HG03097 (cell line): ENCODE data around the gene RCAN1.
"Not testable (repeated sequence)": the region's sequence is repeated elsewhere in the genome, so short reads cannot be mapped to it uniquely, and the experiment has no call there.

Experiments used
- ATAC-seq: cut with Tn5 transposase; IDR thresholded peaks from one replicate; pipeline ENCODE4 v1.9.1; 2021; ENCODE audit not compliant: unreplicated experiment, low FRiP score

RCAN1 gene

DNA sequence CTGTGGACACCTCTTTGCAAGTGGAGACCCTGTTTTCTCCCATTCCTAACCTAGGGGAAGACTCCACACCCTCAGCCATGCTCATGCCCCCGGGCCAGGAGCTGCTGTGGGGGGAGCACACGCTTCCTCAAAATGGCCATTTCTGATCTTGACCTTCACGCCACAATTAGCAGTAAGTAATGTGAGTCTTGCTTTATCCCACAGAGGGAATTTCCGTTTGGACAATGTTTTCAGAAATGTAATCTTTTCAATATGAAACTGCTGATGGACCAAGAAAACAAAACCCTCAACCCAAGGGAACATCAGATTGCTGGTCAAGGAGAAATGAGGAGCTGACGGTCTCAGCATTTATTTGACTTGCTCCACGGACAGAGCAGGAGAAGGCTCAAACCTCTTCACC lies 94.6 kb downstream of the RCAN1 start:
- ATAC-seq: no peak

DNA sequence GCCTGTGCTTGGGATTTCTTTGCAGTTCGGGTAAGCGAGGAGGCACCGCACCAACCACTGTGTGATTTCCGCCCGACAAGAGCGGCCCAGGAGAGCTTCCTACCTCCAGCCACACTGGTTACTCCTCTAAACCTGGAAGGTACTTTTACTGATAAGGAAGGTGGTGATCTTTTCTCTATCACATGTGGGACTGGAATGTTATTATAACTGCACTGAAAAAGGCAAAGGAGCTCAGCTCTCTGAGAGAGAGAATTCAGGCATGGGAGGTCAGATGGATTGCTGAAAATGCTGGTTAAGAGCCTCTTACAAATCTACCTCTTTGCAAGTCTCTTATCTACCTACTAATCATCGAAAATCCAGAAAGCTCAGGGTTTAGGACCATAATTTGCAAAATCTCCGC lies 95.2 kb downstream of the RCAN1 start:
- no peak for ATAC-seq

DNA sequence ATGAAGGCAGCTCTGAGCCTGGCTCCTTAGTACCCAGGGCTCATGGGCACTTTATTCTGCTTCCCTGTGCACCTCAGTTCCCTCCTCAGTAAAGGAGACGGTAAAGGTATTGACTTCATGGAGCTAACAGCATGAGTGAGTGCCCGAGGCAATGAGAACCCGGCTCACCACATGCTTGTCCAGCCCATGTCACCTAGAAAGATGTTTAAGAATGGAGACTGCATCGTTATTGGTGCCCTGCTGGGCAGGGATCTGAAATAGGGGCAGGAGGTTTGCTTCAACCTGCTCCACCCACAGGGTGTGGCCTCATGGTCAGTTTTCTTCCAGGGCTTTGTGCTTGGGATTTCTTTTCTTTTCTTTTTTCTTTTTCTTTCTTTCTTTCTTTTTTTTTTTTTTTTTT lies 95.9 kb downstream of the RCAN1 start:
- no peak for ATAC-seq

DNA sequence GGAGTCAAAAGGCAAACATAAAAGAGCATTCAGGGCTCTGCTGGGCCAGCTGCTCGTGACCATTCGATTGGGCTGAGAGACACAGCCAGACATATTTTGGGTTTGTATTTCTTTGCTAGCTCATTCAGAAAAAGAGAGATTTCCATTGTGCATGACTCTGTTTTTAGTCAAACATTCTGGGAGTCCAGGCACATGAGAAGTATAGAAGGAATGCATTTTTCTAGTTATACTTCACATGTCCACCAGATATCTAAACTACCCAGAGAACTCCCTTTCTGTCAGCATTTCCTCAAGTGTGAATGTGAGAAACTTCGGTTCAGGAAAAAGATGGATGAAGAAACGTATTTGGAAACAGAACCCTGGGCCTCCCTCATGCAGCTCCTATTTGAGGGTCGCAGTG lies 96.6 kb downstream of the RCAN1 start:
- ATAC-seq: no peak

DNA sequence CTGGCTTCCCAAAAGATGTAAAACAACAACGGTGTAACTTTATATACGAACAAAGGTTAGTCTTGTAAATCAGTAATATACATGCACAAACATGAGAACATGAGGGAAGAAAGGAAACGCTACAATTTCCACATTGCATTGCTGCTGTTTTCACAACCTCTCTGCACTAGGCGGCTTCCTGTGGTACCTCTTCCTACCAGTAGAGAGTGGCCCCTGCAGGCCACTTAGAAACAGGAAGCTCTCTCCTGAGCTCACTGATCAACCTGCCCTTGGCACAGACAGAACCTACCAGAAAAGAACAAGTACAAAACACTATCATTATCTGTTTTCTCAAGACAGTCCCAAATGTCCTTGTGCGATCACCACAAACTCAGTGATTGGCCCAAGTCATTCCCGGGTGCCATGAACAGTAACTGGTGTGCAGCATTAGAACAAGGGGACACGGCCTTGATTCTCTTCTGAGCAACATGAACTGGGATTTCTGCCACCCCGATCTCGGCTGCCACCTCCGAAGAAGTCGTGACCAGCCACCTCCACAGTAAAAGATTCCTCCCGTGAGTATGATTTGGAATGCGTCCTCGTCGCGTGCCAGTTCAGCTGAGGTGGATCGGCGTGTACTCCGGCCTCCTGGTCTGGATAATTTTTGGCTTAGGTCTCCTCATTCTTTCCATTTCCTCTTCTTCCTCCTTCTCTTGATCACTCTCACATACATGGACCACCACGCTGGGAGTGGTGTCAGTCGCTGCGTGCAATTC lies 97.2 kb downstream of the RCAN1 start:
- no peak for ATAC-seq

DNA sequence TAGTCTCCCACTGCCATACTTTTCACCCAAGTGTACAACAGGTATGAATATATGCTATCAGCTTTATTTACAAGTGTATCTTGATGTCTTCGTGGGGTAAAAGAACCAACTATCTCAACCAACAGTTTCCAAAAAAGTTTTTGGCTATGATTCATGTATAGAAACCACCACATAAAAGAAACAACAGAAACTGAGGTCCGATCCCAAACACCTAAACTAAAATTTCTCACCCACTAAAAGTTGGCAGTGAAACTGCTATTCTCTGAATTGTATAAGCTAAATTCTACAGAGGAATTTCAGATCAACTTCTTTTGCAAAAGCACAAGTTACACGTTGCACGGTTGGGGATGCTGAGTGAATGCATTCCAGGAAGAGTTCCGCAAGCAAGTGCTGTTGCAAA lies 97.9 kb downstream of the RCAN1 start:
- no peak for ATAC-seq

DNA sequence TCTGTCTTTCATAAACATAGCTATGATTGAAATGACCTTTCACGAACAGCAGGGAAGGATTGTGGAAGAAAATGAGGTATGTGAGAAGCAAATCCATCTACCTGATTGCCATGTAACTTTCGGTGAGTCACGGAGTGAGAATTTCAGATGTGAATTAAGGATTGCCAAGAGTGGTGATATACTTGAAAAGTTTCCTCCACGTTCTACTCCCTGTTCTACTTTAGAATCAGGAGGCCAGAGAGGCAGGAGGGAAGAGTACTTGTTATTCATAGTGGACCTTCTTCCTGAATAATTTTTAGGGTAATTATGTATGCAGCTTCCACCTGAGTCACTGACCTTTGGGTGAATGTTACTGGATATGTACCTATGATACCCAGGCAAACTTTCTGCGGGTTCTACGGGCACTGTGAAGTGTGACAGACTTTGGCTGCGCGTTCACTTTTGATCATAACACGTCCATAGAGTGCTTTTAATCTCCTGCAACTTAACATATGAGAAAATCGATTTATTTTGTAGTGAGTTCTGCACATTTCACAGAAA lies 100.3 kb downstream of the RCAN1 start:
- ATAC-seq: no peak

DNA sequence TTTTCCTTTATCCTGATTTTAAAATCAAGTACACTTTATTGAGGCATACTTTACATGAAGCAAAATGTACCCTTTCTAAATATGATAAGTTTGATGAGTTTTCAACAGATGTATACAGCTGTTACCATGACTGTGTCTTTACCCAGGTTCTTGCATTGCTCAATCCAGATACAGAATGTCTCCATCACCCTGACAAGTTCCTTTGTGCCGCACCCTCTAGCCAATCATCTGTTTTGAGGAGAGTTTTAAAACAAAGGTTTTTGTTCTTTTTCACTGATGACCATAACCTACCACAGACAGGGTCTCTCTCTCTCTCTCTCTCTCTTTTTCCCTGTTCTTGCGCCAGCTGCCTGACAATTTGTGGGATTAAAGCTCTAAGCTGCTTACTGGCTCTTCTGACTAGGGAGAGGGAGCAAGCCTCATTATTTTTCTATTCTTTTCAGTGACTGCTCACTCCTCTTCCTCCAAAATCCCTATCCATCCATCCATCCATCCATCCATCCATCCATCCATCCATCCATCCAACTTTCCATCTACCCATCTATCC lies 101.7 kb downstream of the RCAN1 start:
- no peak for ATAC-seq

DNA sequence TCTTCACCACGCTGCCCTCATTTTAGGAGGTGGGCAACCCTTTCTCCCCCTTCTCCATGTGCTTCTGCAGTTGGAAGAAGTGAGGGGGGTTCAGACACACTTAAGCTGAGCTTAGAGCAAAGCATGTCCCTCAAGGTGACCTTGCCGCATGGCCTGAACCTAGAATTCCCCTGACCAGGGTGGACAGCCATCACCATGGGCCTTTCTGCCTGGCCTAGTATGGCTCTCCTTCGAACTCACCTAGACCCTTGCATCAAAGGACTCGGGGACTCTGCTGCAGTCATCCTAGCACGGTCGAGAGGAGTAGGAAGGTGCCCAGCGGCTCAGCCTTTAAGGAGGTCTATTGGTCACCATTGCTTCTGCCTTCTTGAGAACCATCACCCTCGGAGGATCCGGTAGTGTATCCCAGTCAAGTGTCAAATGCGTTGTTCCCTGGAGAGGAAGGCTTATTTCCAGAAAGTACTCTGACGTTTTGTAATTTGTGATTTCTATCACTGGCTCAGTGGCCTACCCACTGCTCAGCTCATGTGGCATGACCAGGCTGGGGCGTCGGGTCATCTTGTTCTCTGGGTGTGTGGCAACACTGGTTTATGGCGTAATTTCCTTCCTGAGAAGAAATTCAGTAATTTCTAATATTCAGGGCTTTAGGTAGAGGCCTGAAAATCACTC lies 103.0 kb downstream of the RCAN1 start, which contains the start of gene KCNE1:
KCNE1 (minus strand) TSS at position 424 of the 669 bp plus-strand sequence. CDS start 62,576 bp downstream, outside the sequence.
- ATAC-seq: no peak

DNA sequence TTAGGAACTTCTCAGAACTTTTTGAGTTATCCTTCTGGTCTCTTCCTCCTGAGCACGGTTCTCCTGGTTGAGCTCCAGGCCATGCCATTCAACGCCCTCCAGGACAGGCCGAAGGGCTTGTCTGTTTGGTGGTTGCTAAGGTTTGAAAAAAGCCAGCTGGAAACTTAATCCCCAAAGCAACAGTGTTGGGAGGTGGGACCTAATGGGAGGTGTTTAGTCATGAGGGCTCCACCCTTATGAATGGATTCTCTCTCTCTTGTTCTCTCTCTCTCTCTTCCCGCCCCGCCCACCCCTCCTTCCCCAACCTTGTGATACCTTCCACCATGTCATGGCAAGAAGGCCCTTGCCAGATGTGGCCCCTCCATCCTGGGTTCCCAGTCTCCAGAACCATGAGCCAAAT lies 103.7 kb downstream of the RCAN1 start:
- no peak for ATAC-seq

DNA sequence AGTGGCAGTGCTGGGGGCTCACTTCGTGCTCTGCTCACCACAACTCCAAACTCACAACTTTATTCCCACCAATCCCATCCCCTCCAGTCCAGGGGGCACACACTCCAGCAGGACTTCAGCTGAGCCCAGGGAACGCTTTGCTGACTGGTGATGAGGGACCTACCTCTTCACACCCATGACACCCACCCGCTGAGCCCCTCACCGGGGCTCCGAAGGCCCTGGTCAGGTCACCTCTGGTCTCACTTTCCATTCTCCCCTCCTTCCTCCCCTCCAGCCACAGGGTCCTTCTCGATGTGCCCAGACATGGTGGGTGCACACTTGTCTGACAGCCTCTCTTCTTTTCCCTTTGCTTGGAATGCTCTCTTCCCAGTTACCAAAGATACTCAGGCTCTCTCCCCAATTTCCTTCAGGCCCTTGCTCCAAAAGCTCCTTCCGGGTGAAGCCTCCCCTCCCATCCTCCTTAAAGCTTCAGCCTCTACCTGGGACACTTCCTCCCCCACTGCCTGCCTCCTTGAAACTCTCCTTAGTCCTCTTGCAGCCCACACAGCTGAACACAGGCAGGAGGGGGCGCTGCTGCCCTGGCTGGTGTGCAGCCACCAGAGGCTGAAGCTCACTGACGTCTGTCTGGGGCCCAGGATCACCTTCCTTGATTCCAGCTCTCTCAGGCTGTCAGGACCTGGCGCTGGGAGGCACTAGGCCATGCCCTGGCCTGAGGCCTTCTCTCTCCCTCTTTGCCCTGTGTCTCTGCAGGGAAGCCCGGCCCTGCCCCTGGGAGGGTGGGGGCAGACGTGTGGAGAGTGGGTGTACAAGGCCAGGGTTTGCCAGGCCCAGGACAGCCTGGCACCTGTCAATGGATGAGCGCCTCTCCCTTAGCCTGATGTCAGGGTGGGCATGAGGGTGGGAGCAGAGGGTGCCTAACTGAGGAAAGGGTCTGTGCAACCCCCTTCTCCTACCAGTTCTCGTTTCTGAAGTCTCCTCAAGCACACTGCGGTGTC lies 104.5 kb downstream of the RCAN1 start:
- ATAC-seq: no peak

DNA sequence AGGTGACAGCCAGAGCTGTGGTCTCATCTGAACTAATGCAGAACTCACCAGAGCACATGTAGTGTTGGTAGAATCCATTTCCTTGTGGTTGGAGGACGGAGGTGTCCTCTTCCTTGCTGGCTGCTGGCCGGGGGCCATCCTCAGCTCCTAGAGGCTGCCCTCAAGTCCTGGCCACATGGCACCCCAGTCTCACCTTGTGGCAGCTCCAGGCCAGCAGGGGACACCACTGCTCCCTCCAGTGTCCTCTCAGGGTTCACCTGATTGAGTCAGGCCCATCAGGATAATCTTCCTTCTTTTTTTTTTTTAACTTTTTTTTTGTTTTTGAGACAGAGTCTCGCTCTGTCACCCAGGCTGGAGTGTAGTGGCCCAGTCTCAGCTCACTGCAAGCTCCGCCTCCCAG lies 105.8 kb downstream of the RCAN1 start:
- ATAC-seq: no peak

DNA sequence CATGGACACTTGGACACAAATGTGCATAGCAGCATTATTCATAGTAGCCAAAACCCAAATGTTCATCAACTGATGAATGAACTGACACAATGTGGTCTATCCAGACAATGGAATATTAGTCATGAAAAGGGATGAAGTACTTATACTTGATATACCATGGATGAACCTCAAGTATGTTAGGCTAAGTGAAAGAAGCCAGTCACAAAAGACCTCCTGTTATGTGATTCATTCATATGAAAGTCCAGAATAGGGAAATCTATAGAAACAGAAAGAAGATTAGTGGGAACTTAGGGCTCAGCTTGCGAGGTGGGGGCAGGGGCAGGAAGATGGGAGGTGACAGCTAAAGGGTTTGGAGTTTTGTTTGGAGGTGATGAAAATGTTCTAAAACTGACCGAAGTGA lies 110.3 kb downstream of the RCAN1 start:
- no peak for ATAC-seq

DNA sequence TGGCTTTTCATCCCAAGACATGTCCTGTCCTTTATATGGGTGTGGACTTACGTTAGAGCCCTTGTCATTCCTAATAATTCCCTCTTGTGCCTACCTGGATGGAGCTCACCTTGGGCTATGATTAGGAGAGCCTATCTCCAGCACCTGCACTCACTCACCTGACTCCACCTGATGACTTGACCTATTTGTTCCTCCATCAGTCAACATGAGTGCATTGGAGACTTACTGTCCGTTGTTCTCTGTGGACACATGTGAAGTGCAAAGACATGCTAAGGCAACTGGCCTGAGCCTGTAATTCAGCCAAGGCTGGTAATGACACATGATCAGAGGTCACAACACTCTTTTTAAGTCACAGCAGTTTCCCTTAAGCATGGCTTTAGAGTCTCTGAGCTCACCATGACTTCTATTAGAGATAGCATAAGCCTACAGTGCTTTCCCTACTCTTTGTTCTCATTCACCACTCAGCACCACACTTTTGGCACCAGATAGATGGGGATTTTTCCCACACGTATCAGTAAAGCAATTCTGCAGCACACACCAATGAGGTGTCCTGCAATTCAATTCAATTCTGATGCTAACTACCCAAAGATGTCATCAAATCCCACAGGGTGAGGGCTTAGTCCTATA lies 112.3 kb downstream of the RCAN1 start:
- no peak for ATAC-seq

DNA sequence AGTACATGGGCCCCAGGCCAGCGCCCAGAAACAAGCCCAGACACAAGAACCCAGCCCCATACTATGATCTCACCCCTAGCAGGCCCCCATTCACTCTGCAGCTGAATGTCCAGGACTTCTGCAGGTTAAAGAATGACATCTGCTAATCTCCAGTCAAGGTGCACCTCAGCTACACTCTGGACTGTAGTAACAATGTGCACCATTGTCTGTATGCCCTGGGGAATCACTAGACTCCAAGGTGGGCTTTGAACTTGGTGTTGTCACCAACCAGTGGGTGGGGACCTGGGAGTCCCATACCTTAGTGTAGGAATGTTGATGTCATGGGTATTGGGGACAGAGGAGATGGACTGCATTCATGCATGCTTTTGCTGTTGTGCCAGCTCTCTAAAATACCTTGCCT lies 113.2 kb downstream of the RCAN1 start:
- no peak for ATAC-seq

DNA sequence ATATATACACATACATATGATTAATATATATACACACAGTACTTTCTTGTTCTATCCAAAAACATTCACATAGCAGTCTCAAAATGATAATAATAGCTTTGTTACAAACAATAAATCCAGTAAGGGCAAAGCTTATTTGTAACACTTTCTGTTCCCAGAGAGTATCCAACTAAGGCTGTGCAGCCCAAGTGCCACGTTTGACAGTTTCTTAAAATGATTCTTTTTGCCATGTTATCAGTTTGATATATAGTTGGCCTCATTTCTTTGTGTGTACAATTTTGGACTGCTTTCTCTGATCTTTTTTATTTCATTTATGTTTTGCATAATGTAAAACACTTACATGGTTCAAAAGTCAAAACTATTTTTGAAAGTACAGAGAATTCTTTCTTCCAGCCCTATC lies 114.7 kb downstream of the RCAN1 start:
- no peak for ATAC-seq

DNA sequence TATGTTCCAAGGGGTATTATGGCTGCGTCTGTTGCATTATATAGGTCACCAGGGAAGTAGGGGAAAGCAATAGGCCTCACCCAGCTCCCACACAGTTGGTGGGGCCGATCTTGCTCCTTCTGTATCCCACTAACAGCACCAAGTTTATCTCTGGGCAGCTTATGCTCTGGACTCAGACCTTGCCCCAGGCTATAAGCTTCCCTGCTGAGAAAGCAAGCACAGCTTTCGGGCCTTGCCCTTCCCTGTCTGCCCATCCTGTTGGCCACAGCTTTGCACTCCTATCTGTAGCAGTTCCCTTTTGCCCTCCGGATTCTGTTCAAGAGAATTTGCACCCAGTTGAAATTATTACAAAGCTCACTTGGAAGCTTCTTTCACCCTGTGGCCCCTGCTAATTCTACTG lies 115.8 kb downstream of the RCAN1 start:
- ATAC-seq: no peak

DNA sequence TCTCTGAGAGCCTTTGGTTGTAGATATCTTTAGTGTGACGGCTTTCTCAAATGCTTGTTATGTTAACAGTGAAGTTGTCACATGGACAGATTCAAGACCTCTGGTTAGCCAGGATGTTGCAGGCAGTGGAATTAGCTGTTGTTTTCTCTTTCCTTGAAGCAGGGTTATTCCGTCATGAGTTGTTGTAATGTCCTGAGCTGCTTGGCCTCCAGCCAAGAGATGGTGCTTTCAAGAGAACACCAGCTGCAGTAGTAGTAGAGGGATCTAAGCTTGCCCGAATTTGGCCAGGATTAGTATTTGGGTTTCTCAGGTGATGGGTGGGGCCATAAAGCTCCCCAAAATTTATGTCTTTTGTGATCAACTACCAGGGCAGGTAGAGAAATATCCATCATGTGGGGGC lies 116.3 kb downstream of the RCAN1 start:
- no peak for ATAC-seq

DNA sequence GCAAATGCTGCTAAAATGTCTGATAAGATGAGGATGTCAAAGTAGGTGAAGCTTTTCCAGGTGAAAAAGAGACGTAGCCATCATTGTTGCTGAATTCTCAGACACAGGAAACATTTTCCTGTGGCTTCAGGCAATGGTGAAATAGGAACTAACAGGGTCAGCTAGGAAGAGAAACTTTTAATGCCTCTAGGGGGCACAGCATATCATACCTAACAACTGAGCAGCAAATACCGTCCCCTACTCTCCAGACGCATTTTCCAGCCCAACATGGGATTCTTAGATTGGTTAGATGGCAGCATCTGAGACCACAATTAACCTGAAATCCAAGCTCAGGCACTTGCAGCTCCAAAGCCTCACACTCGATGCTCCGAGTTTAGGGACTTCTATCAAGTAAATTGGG lies 131.1 kb downstream of the RCAN1 start:
- ATAC-seq: not testable (repeated sequence)

DNA sequence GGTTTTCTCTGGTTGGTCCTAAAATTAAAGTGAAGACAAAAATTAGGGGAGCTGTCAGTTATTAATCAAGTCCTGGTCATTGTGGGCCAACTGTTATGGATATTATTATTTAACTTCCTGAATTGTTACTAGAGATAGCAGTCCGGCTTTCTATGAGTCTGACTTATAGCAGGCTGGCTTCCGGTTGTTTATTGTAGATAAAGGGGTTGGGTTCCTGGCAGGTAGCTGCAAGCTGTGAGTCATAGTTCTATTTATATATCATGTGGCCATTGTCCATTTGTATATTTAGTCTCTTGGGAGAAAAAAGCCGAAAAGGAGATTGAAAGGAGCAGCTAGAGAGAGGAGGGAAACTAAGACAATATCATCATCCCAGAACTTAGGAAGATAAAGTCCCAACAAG lies 131.5 kb downstream of the RCAN1 start:
- ATAC-seq: not testable (repeated sequence)
